ENCODE data around the gene JPT1.
"Not testable (repeated sequence)": the region's sequence is repeated elsewhere in the genome, so short reads cannot be mapped to it uniquely, and the experiment has no call there.

- TF ChIP-seq POLR2A (IDR thresholded peaks at IDR 0.05; ENCODE audit: low read depth, low read length); PAX5 (IDR thresholded peaks at IDR 0.05; ENCODE audit: insufficient read depth, low read length, severe bottlenecking); POLR2AphosphoS5 (IDR thresholded peaks at IDR 0.05; ENCODE audit: low read depth, low read length); SPI1 (IDR thresholded peaks at IDR 0.05; ENCODE audit: low read depth, low read length); TAF1 (IDR thresholded peaks at IDR 0.05; ENCODE audit: low read depth, low read length); POU2F2 (IDR thresholded peaks at IDR 0.05; ENCODE audit: low read depth, low read length): not testable (repeated sequence)
Measured at GRCh38 chr17:75137762-75138161, 16.6 kb downstream of the JPT1 start.

Data from GM12891 (cell line).